ENCODE data around the gene TK2.
"Not testable (repeated sequence)": the region's sequence is repeated elsewhere in the genome, so short reads cannot be mapped to it uniquely, and the experiment has no call there.

TK2 gene

GRCh38 chr16:66574081-66574480 lies 24.2 kb upstream of the TK2 start:
- DNase-seq (ENCODE audit: low spot score) (no peak), FAIRE-seq (no peak)

GRCh38 chr16:66572356-66572755 lies 22.4 kb upstream of the TK2 start:
- no peak for FAIRE-seq
- no peak for DNase-seq (ENCODE audit: low spot score)

GRCh38 chr16:66569827-66570405 lies 20.0 kb upstream of the TK2 start:
- DNase-seq (ENCODE audit: low spot score) = no peak
- FAIRE-seq = peak; percentile 40

GRCh38 chr16:66569131-66569530 lies 19.2 kb upstream of the TK2 start:
- DNase-seq (ENCODE audit: low spot score) = no peak
- peak; percentile 44 for FAIRE-seq

- no peak for DNase-seq (ENCODE audit: low spot score)
- FAIRE-seq = no peak
These were observed 18.4 kb upstream of the TK2 start for GRCh38 chr16:66568355-66568754.

GRCh38 chr16:66567270-66567669 lies 17.3 kb upstream of the TK2 start:
- not testable (repeated sequence) for FAIRE-seq; DNase-seq (ENCODE audit: low spot score)

GRCh38 chr16:66566051-66566901 lies 16.4 kb upstream of the TK2 start, which contains the start of gene CMTM1:
Gene CMTM1, plus strand, starts transcription at chr16:66566439. Its CDS starts 75 bp downstream, at chr16:66566514.
- DNase-seq (ENCODE audit: low spot score) (no peak), FAIRE-seq (no peak)

GRCh38 chr16:66563574-66564334 lies 13.8 kb upstream of the TK2 start:
- DNase-seq (ENCODE audit: low spot score) = no peak
- no peak for FAIRE-seq

- FAIRE-seq (no peak), DNase-seq (ENCODE audit: low spot score) (no peak)
These were observed 13.1 kb upstream of the TK2 start for GRCh38 chr16:66562986-66563385.

- FAIRE-seq (peak; percentile 16), DNase-seq (ENCODE audit: low spot score) (no peak)
These were observed 12.5 kb upstream of the TK2 start for GRCh38 chr16:66562409-66562808.

- no peak for FAIRE-seq
These were observed 11.6 kb upstream of the TK2 start for GRCh38 chr16:66561381-66562080.

GRCh38 chr16:66560107-66560506 lies 10.2 kb upstream of the TK2 start:
- DNase-seq (ENCODE audit: low spot score) = no peak
- FAIRE-seq = no peak

More at GRCh38 chr16:66561381-66562080, 11.6 kb upstream of the TK2 start:
- no peak for DNase-seq (ENCODE audit: low spot score)

GRCh38 chr16:66554495-66554894 lies 4.6 kb upstream of the TK2 start:
- FAIRE-seq (no peak), DNase-seq (ENCODE audit: low spot score) (no peak)

- FAIRE-seq = no peak
- DNase-seq (ENCODE audit: low spot score) = no peak
These were observed 4.1 kb upstream of the TK2 start for GRCh38 chr16:66554021-66554420.

GRCh38 chr16:66553223-66553622 lies 3.3 kb upstream of the TK2 start:
- DNase-seq (ENCODE audit: low spot score) (no peak), FAIRE-seq (no peak)

- DNase-seq (ENCODE audit: low spot score) (peak; percentile 80), FAIRE-seq (no peak)
These were observed 2.6 kb upstream of the TK2 start, which contains the start of gene CKLF for GRCh38 chr16:66552286-66553177. Gene CKLF, plus strand, starts transcription at chr16:66552576. Its CDS starts 140 bp downstream, at chr16:66552716.

GRCh38 chr16:66551788-66552285 lies 1.9 kb upstream of the TK2 start:
- DNase-seq (ENCODE audit: low spot score) = no peak
- no peak for FAIRE-seq

GRCh38 chr16:66551348-66551759 lies 1.4 kb upstream of the TK2 start:
- peak; percentile 56 for DNase-seq (ENCODE audit: low spot score)
- no peak for FAIRE-seq

GRCh38 chr16:66548868-66549267 lies 1.1 kb downstream of the TK2 start:
- DNase-seq (ENCODE audit: low spot score) = no peak
- no peak for FAIRE-seq

- DNase-seq (ENCODE audit: low spot score) (no peak), FAIRE-seq (no peak)
These were observed 1.9 kb downstream of the TK2 start for GRCh38 chr16:66548068-66548467.

All from RCC 7860 (cell line).